Caco-2 (cell line): ENCODE measurements around the gene SMIM29. TPM values are rescaled to one million over a fixed set of nuclear protein-coding genes. Genes with fewer than 3 reads are reported as not detected.

ENCODE experiments used
- Bru-seq: library from RNA; stranded (reverse); fragments of 400-500 nt; gene quantifications from one replicate; lab custom pipeline; 2021; lab: Mats Ljungman, UMichigan
- BruChase-seq, 2 experiments: library from RNA; stranded (reverse); fragments of 400-500 nt; gene quantifications; one replicate each; lab custom pipeline; 2021; lab: Mats Ljungman, UMichigan
- BruUV-seq: library from RNA; stranded (reverse); fragments of 400-500 nt; replicated peaks from 2 replicates; lab custom pipeline; 2021; lab: Mats Ljungman, UMichigan
- CTCF ChIA-PET: fragments of 300-600 bp; sonication (Branson Sonifier 250); formaldehyde crosslinking; loops from one replicate; lab custom pipeline; 2022; ENCODE audit warnings: antibody characterized with exemption; lab: Charles Lee
- POLR2A ChIA-PET: fragments of 300-600 bp; sonication (Branson Sonifier 250); formaldehyde crosslinking; loops from one replicate; lab custom pipeline; 2022; ENCODE audit warnings: antibody characterized with exemption; lab: Charles Lee
- DNase-seq, 2 experiments: peaks; one replicate each; pipeline versions ENCODE4 v3.0.0 to v3.0.0-alpha.2; 2020 to 2022
- H3K27me3 ChIP-seq: replicated peaks from 2 replicates; pipeline ENCODE4 v1.6.0; 2011; ENCODE audit warnings: low read length; ENCODE audit not compliant: control insufficient read depth, insufficient read depth
- H3K36me3 ChIP-seq: 2 replicates; pipeline ENCODE4 v1.5.1; 2011; ENCODE audit warnings: low read length; ENCODE audit not compliant: control insufficient read depth, insufficient read depth
- H3K4me1 ChIP-seq: fragments of 250-450 bp; sonication (Bioruptor Pico); 2 replicates; pipeline ENCODE4 v1.5.1; 2020; ENCODE audit warnings: mild to moderate bottlenecking
- H3K4me3 ChIP-seq: 2 replicates; pipeline ENCODE4 v1.5.1; 2011; ENCODE audit warnings: low read depth, mild to moderate bottlenecking, control low read depth, low read length
- H3K9me3 ChIP-seq: fragments of 250-450 bp; sonication (Bioruptor Pico); 2 replicates; pipeline ENCODE4 v1.5.1; 2020; ENCODE audit warnings: mild to moderate bottlenecking, moderate library complexity
- H3K27ac Mint-ChIP-seq: one replicate; pipeline ENCODE4 v1.8.0; 2022; ENCODE audit warnings: mixed read lengths; ENCODE audit not compliant: unreplicated experiment
- H3K27me3 Mint-ChIP-seq: one replicate; pipeline ENCODE4 v1.8.0; 2022; ENCODE audit warnings: mixed read lengths; ENCODE audit not compliant: insufficient read depth, unreplicated experiment
- H3K36me3 Mint-ChIP-seq: one replicate; pipeline ENCODE4 v1.8.0; 2022; ENCODE audit warnings: mild to moderate bottlenecking, mixed read lengths; ENCODE audit not compliant: insufficient read depth, unreplicated experiment
- H3K4me1 Mint-ChIP-seq: one replicate; pipeline ENCODE4 v1.8.0; 2022; ENCODE audit warnings: low read depth, mixed read lengths; ENCODE audit not compliant: unreplicated experiment
- H3K4me3 Mint-ChIP-seq: one replicate; pipeline ENCODE4 v1.8.0; 2022; ENCODE audit warnings: mild to moderate bottlenecking, moderate library complexity, mixed read lengths; ENCODE audit not compliant: unreplicated experiment
- H3K9me3 Mint-ChIP-seq: one replicate; pipeline ENCODE4 v1.8.0; 2022; ENCODE audit warnings: mixed read lengths; ENCODE audit not compliant: unreplicated experiment
- CTCF ChIP-seq, 2 experiments: fragments of 200-600 bp in 1 of 2; IDR thresholded peaks; 1 replicate in 1 of 2; 2 replicates in 1 of 2; pipeline versions ENCODE4 v1.5.1 to v1.8.0; 2011 to 2022; ENCODE audit warnings: antibody characterized with exemption in 1 of 2, control low read depth in 1 of 2, inconsistent platforms in 1 of 2, low read depth in 1 of 2, low read length in 1 of 2, mild to moderate bottlenecking in 1 of 2, moderate library complexity in 1 of 2; ENCODE audit not compliant: insufficient read depth in 1 of 2, severe bottlenecking in 1 of 2, unreplicated experiment in 1 of 2
- intact Hi-C: fragments of 100-400 bp; cut with micrococcal nuclease; formaldehyde crosslinking; loops from one replicate; pipeline ENCODE4 v1.10.0; 2022; ENCODE audit not compliant: unreplicated experiment
- long read RNA-seq: library from polyadenylated mRNA; stranded (forward); transcript quantifications from one replicate; pipeline ENCODE4 v2.0.0, GENCODE V29; 2022
- total RNA-seq: library from RNA; stranded (reverse); gene quantifications from 2 replicates; pipeline ENCODE4 v1.2.3, GENCODE V29; 2022

SMIM29 gene
- total RNA-seq (14.3 and 16.0 TPM in 2 replicates), Bru-seq, nascent RNA (percentile 50 among the genes with signal in this experiment), BruChase-seq, experiment 1, labeled RNA remaining after a 2-hour chase (percentile 49 among the genes with signal in this experiment), BruChase-seq, experiment 2, labeled RNA remaining after a 6-hour chase (percentile 51 among the genes with signal in this experiment)
- long read RNA-seq, transcript SMIM29-205 (5 exons, 1,297 nt), result major isoform, 11 of 21 reads
- long read RNA-seq, transcript SMIM29-208 (5 exons, 1,186 nt), result minor isoform, 5 of 21 reads
- long read RNA-seq, partial matches to known transcripts, result 2 of 21 reads
- long read RNA-seq, other reads (novel, unspliced or antisense), result 0 of 21 reads

GRCh38 chr6:34248727-34249468 lies at the start of gene SMIM29:
SMIM29 (minus strand) TSS chr6:34249006; CDS start chr6:34247791, 1,215 bp downstream.
- Mint-ChIP-seq H3K4me3 (peak within 1 kb of the TSS; percentile 87), H3K27me3 (no peaks in the 10 kb centered on the region), H3K9me3 (no peaks in the 10 kb centered on the region), H3K27ac (peak within 1 kb of the TSS; percentile 89), H3K4me1 (peaks cover 7% of the 10 kb centered on the region), H3K36me3 (peaks cover 39% of the 10 kb centered on the region)
- POLR2A ChIA-PET, result interaction anchor here (0.6 to 3.0 kb wide), 5 partner anchors 12 to 361 kb away, joined by 3 to 17 read pairs (median 5); partner anchors contain the start of gene HMGA1
- peak; percentile 77 to 95 for TF ChIP-seq CTCF (IDR thresholded peaks at IDR 0.05; ENCODE audit: insufficient read depth in 1 of 2, low read depth in 1 of 2, low read length in 1 of 2, severe bottlenecking in 1 of 2, unreplicated experiment in 1 of 2)
- Histone ChIP-seq H3K27me3 (no peaks in the 10 kb centered on the region), H3K4me3 (peak within 1 kb of the TSS; percentile 85), H3K4me1 (peaks cover 8% of the 10 kb centered on the region; the same call in 1 of the 2 replicates), H3K9me3 (no peaks in the 10 kb centered on the region), H3K36me3 (no peaks in the 10 kb centered on the region)
- CTCF ChIA-PET, result interaction anchor here (0.6 to 4.9 kb wide), 7 partner anchors 12 to 364 kb away, joined by 3 to 115 read pairs (median 6); partner anchors contain the start of genes HMGA1 and RPS10
- no TSS peak for BruUV-seq
- peak; percentile 95 to 97 for DNase-seq
- intact Hi-C loops, result loop anchor here (1.0 to 10.0 kb wide), 4 partner anchors 52 to 356 kb away; partner anchors contain the start of gene NUDT3

GRCh38 chr6:34295721-34296120 lies 46.9 kb upstream of the SMIM29 start:
- no peak overlapping the region for H3K4me3 Mint-ChIP-seq
- no peaks in the 10 kb centered on the region for H3K27me3 ChIP-seq
- H3K4me1 Mint-ChIP-seq, result no peaks in the 10 kb centered on the region
- no peaks in the 10 kb centered on the region; the same call in 1 of the 2 replicates for H3K4me1 ChIP-seq
- H3K36me3 ChIP-seq, result 0 out of 2 replicates have a peak, but pooled peaks cover 1% of the 10 kb centered on the region
- intact Hi-C loops, result no loop called here
- H3K4me3 ChIP-seq, result no peak overlapping the region
- DNase-seq, result no peak
- peaks cover 19% of the 10 kb centered on the region for H3K36me3 Mint-ChIP-seq
- no peak for TF ChIP-seq CTCF (IDR thresholded peaks at IDR 0.05; ENCODE audit: insufficient read depth in 1 of 2, low read depth in 1 of 2, low read length in 1 of 2, severe bottlenecking in 1 of 2, unreplicated experiment in 1 of 2)
- ChIA-PET CTCF (no interaction called here), POLR2A (no interaction called here)
- no TSS peak for BruUV-seq
- no peaks in the 10 kb centered on the region for H3K9me3 ChIP-seq
- H3K27me3 Mint-ChIP-seq, result no peaks in the 10 kb centered on the region
- H3K9me3 Mint-ChIP-seq, result no peaks in the 10 kb centered on the region
- H3K27ac Mint-ChIP-seq, result no peak overlapping the region

- ChIA-PET CTCF (no interaction called here), POLR2A (no interaction called here)
- no peak for TF ChIP-seq CTCF (IDR thresholded peaks at IDR 0.05; ENCODE audit: insufficient read depth in 1 of 2, low read depth in 1 of 2, low read length in 1 of 2, severe bottlenecking in 1 of 2, unreplicated experiment in 1 of 2)
- no peak for DNase-seq
- Mint-ChIP-seq H3K27me3 (no peaks in the 10 kb centered on the region), H3K4me3 (no peak overlapping the region), H3K36me3 (peaks cover 19% of the 10 kb centered on the region), H3K27ac (no peak overlapping the region), H3K9me3 (no peaks in the 10 kb centered on the region), H3K4me1 (no peaks in the 10 kb centered on the region)
- intact Hi-C loops, result no loop called here
- Histone ChIP-seq H3K36me3 (0 out of 2 replicates have a peak, but pooled peaks cover 1% of the 10 kb centered on the region), H3K9me3 (no peaks in the 10 kb centered on the region), H3K27me3 (no peaks in the 10 kb centered on the region), H3K4me1 (no peaks in the 10 kb centered on the region), H3K4me3 (no peak overlapping the region)
- BruUV-seq, result no TSS peak
Measured at GRCh38 chr6:34292954-34293353, 44.1 kb upstream of the SMIM29 start.
